ENCODE results near the gene DEPDC7. TPM values are rescaled to one million over a fixed set of nuclear protein-coding genes. Genes with fewer than 3 reads are reported as not detected.

DEPDC7 gene
- total and polyA plus RNA-seq, 2 of the 13 experiments (the other 11 are each of a cell fraction or from before 2014, with no cell fraction given), result 17.3 to 33.3 TPM

GRCh38 chr11:33039274-33040032, 23.8 kb downstream of the DEPDC7 start, which contains the start of gene TCP11L1 (continued):
- TF ChIP-seq ARID4A (CRISPR knock-in tag; IDR thresholded peaks at IDR 0.05; ENCODE audit: borderline replicate concordance), result peak; percentile 92
- TF ChIP-seq ZGPAT (CRISPR knock-in tag; IDR thresholded peaks at IDR 0.05), result peak; percentile 85
- no peak for TF ChIP-seq ZNF572 (CRISPR knock-in tag; IDR thresholded peaks at IDR 0.05)
- peak; percentile 76; the same call in 1 of the 2 replicates for TF ChIP-seq IRF9 (CRISPR knock-in tag; IDR thresholded peaks at IDR 0.05; ENCODE audit: borderline replicate concordance)
- peak; percentile 34 for TF ChIP-seq ZNF781 (CRISPR knock-in tag; IDR thresholded peaks at IDR 0.05; ENCODE audit: borderline replicate concordance, not compliant biosample characterization)
- TF ChIP-seq SPEN (CRISPR knock-in tag; IDR thresholded peaks at IDR 0.05; ENCODE audit: low read depth), result no peak; the same call in 1 of the 2 replicates
- no peak for TF ChIP-seq TAF15 (IDR thresholded peaks at IDR 0.05; ENCODE audit: low read depth, low read length, poor library complexity, severe bottlenecking)
- 0 out of 2 replicates have a peak, but pooled peaks have one; percentile 38 for TF ChIP-seq ZNF256 (CRISPR knock-in tag; conservative IDR thresholded peaks at IDR 0.05)
- peak; percentile 40; the same call in 1 of the 2 replicates for TF ChIP-seq JUND (CRISPR knock-in tag; IDR thresholded peaks at IDR 0.05)
- peak; percentile 13; the same call in 1 of the 2 replicates for TF ChIP-seq SP4 (CRISPR knock-in tag; IDR thresholded peaks at IDR 0.05)
- no peak for TF ChIP-seq ZNF17 (CRISPR knock-in tag; IDR thresholded peaks at IDR 0.05)
- no peak for TF ChIP-seq PCBP1 (IDR thresholded peaks at IDR 0.05; ENCODE audit: borderline replicate concordance, low read depth, low read length)
- TF ChIP-seq SMAD3 (CRISPR knock-in tag; IDR thresholded peaks at IDR 0.05), result 0 out of 2 replicates have a peak, but pooled peaks have one; percentile 16
- TF ChIP-seq ZNF280D (CRISPR knock-in tag; IDR thresholded peaks at IDR 0.05), result peak; percentile 55; the same call in 1 of the 2 replicates
- 0 out of 2 replicates have a peak, but pooled peaks have one; percentile 24 for TF ChIP-seq ZNF839 (CRISPR knock-in tag; IDR thresholded peaks at IDR 0.05; ENCODE audit: borderline replicate concordance)
- no peak for TF ChIP-seq HMGA1 (CRISPR knock-in tag; conservative IDR thresholded peaks at IDR 0.05)
- TF ChIP-seq CENPX (CRISPR knock-in tag; IDR thresholded peaks at IDR 0.05), result no peak
- TF ChIP-seq ARHGAP35 (CRISPR knock-in tag; IDR thresholded peaks at IDR 0.05; ENCODE audit: borderline replicate concordance), result peak; percentile 72; the same call in 1 of the 2 replicates
